CMK (cell line): Measurements from ENCODE around the gene KIF16B.
"Not testable (repeated sequence)": the region's sequence is repeated elsewhere in the genome, so short reads cannot be mapped to it uniquely, and the experiment has no call there.

Experiments used
- DNase-seq: peaks from one replicate; pipeline ENCODE4 v3.0.0-alpha.2; 2010; ENCODE audit warnings: low read depth

KIF16B gene

DNA sequence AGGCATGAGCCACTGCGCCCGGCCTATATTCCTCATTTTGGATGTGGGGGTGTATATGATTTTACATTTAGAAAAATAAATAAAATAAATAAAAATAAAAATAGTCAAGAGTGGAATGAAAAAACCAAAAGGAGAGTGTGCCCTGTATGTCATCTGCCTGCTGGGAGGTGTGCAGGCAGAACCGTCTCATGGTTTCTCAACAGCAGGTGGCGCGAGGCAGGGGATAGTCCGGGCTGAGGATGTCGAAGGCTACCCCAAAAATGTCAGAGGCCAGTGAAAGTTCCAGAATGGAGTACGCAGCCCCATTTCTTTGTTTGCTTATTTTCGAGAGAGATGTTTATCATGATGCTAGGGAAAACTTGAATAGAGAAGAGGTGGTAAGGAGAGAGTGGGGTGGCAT is 16.4 kb upstream of the KIF16B start:
- DNase-seq, result no peak

- no peak for DNase-seq
Observed at GRCh38 chr20:16588241-16588640, 15.0 kb upstream of the KIF16B start.

DNA sequence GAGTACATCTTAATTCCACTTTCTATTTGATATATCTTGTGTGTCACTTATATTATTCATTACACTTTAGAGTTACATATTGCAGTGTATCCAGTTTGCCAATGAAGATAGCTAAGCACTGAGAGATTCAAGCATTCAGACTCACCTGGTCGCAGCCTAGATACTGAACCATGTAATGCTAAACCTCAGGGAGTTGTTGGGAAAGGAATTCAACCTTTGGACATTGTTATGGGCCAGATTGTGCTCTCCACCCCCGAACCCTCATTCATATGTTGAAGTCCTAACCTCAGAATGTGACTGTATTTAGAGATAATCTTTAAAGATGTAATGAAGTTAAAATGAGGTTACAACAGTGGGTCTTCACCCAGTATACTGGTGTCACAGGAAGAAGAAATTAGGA is 13.8 kb upstream of the KIF16B start:
- DNase-seq, result no peak

DNA sequence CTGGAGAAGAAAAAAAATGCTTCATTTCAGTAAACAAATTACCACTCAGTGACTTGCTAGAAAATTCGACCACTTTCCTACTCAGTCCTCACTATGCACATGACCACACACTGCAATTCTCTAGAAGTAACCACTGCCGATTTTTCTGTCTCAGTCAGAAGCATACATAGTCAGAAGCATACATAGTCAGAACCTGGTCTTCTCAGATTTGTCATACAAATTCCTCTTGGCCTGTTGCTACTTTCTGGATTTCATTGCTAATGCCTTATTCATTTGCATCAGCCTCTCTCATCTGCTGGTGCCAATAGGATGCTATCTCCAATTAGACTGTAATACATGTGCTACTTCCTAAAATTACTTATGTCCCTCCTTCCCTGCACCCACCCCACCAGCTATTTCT is 10.2 kb upstream of the KIF16B start:
- DNase-seq, result no peak

DNA sequence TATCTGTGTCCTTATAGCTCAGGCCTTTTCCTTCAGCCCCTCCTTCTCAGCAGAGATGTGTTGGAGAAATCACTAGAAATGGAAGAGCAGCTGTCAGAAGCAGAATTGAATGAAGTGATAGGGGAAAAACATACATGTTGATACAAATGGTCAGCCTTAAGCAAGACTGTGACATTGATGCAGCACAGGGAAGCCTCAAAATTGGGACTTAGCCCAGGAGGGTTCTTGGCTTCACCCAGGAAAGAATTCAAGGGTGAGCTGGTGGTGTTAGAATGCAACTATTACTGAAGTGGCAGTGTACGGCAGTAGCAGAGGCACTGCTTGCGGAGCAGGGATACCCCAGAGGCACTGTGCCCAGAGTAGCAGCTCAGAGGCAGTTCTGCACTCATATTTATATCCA is 8.0 kb upstream of the KIF16B start:
- no peak for DNase-seq

GRCh38 chr20:16580620-16581019 is 7.4 kb upstream of the KIF16B start:
- DNase-seq, result no peak

GRCh38 chr20:16580147-16580546 is 6.9 kb upstream of the KIF16B start:
- DNase-seq, result no peak

DNA sequence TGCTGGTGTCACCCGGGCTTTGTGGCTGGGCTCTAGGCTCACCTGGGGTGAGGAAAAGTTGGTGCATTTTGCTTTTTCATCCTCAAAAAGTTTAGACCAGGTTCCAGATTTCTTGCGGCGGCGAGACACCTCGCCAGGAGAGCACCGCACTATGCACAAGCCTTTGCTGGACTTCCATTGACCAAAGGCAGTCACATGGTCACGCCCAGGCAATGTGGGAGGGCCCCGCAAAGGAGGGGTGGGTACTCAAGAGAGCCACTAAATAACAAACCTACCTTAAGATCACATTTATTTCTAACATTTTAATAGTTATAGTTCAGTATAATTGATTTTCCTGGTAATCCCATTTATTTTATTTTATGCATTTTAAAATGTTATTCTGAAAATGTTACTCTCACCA is 3.0 kb upstream of the KIF16B start:
- DNase-seq, result no peak

DNA sequence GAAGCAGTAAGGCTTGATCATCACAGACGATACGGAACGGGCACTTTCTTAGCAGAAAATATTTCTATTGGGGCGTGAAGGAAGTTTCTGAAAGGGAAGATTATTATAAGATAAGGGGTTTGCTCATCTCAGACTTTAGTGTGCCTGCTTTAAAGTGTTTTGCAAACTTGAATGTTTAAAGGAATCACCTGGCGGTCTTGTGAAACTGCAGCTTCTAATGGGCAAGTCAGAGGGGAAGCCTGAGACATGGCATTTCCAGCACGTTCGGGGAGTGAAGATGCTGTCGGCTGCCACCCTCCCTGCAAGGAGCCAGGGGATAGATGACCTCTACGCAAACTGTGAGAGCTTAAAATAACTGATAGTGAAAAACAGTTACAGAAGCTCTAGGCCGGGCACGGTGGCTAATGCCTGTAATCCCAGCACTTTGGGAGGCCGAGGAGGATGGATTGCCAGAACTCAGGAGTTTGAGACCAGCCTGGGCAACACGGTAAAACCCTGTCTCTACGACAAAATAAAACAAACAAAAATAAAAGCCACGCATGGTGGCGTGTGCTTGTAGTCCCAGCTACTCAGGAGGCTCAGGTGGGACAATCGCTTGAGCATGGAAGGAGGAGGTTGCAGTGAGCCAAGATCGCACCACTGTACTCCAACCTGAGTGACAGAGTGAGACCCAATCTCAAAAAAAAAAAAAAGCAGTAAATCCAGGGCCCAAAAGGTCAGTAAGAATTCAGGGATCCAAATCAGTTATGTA is 2.3 kb upstream of the KIF16B start:
- DNase-seq, result no peak

GRCh38 chr20:16574656-16575355 is 1.6 kb upstream of the KIF16B start:
- peak; percentile 74 for DNase-seq

DNA sequence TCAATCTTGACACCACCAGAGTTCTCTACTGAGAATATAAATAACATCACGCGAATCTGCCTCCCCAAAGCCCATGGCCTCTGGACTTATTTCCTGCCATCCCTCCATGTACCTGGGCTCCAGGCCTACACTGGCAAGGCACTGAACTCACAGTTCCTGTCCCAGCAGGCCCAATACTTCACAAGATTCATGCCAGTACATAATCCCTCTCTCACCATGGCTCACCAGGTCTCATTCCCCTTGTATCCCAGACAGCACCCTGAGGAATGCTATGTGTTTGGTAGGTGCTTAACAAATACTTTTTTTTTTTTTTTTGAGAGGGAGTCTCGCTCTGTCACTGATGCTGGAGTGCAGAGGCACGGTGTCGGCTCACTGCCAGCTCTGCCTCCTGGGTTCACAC is 1.9 kb downstream of the KIF16B start:
- DNase-seq, result no peak

- DNase-seq, result no peak
Observed at GRCh38 chr20:16569246-16570153, 3.7 kb downstream of the KIF16B start.

DNA sequence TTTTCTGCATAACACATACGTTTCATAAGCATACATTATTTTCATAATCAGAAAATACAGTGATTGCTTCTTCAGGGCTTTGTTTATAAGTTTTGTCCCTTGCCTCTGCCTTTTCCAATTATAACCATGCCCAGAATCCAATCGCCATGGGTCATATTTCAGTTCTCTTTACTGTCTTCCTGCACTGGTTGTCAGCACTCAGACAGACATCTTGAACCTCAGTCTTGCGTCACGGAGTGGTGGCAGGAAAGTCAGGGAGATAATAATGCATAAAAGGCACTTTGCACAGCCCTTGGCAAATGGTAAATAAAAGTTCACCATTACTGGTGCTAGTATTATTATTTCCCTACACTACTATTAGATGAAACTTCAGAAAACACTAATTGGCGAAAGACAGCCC is 7.2 kb downstream of the KIF16B start:
- no peak for DNase-seq

DNA sequence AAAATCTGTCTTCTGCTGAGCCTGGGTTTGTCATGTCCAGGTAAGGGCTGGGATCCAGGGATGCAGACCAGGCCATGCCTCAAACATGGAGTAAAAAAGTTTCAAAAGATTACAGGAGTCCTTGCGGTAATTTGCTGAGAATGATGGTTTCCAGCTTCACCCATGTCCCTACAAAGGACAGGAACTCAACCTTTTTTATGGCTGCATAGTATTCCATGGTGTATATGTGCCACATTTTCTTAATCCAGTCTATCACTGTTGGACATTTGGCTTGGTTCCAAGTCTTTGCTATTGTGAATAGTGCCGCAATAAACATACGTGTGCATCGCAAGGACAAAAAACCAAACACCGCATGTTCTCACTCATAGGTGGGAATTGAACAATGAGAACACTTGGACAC is 9.2 kb downstream of the KIF16B start:
- not testable (repeated sequence) for DNase-seq

GRCh38 chr20:16563066-16563806 is 10.0 kb downstream of the KIF16B start:
- DNase-seq, result no peak

- no peak for DNase-seq
Observed at GRCh38 chr20:16562259-16562658, 11.0 kb downstream of the KIF16B start.

GRCh38 chr20:16560661-16561060 is 12.6 kb downstream of the KIF16B start:
- DNase-seq, result no peak

DNA sequence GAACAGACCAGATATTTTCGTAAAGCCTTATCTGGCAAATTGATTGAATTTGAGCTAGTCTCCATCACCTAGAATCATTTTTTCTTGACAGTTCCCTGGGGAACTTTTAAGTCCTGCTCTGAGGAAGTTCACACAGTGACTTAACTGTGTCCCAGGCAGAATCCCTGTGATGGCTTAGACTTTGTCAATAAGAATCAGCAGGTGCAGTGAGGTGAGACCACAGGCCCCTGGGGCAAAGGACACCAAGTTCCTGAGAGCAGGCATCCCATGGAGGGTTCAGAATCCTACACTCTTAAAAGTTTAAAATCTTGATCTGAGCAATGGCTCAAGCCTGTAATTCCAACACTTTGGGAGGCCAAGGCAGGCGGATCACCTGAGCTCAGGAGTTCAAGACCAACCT is 13.0 kb downstream of the KIF16B start:
- no peak for DNase-seq

DNA sequence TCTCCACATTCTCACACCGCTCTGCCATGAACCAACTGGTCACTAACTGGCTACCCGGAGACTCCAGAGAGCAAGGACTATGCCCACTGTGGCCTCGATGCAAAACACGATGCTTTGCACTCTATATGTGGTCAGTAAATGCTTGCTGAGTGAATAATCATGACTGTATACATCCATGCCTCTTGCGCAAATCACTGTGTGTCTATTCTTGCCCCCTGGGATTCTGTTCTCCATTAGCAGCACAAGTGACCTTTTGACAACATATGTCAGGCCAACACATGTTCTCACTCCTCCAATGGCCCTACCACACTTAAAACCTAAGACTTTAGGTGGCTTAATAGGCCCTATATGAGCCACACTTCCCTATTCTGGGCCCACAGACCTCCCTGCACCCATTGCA is 16.9 kb downstream of the KIF16B start:
- DNase-seq, result no peak

DNA sequence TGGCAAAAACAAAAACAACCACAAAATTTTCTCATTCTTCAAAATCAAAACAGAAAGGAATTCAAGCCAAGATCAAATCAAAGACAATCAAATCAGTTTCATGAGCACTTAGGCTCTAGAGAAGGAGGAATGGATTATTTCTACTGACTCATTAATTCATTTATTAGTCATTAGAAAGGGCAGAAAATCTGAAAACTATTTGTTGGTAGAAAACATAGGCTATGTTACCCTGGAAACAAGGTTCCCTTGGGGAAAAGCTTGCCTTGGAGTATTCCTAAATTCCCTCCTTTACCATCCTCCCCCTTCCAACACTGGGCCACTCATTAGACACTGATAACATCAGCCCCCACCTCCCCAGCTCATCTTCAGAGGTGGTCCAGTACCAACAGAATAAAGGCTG is 17.5 kb downstream of the KIF16B start:
- DNase-seq, result no peak

GRCh38 chr20:16554766-16555543 is 18.3 kb downstream of the KIF16B start:
- no peak for DNase-seq
